ENCODE results near the gene MBTPS2.
A peak's percentile ranks its signal among the peaks of the same experiment; 100 is the strongest.
"Not testable (repeated sequence)": the region's sequence is repeated elsewhere in the genome, so short reads cannot be mapped to it uniquely, and the experiment has no call there.

The MBTPS2 gene

DNA sequence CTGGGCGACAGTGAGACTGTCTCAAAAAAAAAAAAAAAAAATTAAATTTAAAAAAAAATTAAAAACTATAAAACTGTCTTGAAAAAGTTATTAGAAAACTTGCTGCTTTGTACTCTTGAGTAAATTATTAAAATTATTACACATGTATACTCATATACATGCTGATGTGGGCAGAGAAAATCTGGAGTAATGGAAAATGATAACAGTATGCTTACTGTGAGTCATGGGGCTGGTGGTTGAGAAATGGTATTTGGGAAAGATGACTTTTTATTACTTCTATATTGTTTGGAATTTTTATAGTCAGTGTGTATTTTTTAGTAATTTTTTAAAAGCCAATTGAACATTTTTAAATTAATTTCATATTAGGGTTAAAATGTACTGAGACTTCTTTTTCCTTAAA lies 23.8 kb downstream of the MBTPS2 start:
- no peak for DNase-seq

- DNase-seq: no peak
Observed at GRCh38 chrX:21865436-21865835, 26.0 kb downstream of the MBTPS2 start.

- DNase-seq: no peak
Observed at GRCh38 chrX:21870494-21870893, 31.1 kb downstream of the MBTPS2 start.

GRCh38 chrX:21873063-21873775 lies 33.8 kb downstream of the MBTPS2 start:
- DNase-seq: no peak

DNA sequence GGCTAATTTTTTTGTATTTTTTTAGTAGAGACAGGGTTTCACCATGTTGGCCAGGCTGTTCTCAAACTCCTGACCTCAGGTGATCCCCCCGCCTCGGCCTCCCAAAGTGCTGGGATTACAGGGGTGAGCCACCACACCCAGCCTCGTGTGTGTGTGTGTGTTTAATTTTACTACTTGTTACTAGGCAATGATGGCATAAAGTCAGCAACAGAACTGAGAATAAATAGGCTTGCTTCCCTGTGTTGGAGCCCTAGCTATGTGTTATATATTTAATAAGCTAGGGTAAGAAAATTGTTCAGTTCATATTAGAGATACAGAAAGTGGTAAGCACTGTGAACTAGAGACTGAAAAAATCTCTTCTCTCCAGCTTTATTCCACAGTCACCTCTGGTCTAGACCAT lies 34.8 kb downstream of the MBTPS2 start:
- DNase-seq: not testable (repeated sequence)

- no peak for DNase-seq
Observed at GRCh38 chrX:21875013-21875412, 35.6 kb downstream of the MBTPS2 start.

DNA sequence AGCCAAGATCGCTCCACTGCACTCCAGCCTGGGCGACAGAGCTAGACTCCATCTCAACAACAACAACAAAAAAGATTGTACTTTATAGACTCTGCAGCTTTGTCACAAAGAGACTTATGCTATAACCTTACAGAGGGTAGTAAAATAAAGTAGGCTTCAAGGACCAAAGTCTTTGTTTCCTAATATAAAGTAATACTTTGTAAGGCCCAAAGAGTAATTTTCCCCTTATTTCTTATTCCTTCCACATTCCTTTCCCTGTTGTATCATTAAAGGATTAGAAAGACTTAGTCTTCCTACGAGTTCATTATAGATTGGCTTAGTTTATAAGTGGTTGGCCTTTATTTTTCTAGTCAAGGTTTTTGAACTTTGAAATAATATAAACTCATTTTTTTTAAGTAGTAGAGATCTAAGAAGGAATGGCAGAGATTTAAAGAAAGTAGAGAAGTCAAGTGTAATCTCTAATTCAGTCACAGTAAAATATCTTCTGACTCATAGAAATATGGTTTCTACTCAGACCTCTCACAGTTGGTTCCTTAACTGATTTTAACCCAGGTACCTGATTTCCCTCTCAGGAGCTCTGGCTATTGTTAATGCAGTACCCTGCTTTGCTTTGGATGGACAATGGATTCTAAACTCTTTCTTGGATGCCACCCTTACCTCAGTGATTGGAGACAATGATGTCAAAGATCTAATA lies 42.6 kb downstream of the MBTPS2 start:
- DNase-seq: no peak

DNA sequence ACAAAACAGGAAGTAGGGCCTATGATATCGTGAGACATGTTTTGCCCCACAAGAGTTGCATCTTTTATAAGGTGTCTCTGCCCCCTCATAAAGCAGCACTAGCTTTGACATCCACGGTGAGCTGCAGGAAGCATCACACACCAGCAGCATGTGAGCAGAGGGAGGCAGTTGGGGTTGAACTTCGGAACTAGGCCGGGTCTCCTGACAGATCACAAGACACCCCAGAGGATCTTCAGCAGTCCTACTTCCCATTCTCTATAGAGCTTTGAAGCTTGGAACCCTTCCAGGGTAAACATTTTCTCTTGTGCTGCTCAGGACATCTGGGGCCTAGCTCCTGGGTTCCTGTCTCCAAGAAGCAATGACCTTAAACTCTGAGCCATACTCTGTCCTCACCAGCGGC lies 43.8 kb downstream of the MBTPS2 start:
- DNase-seq: no peak

- no peak for DNase-seq
Observed at GRCh38 chrX:21885568-21885967, 46.2 kb downstream of the MBTPS2 start.

- DNase-seq: no peak
Observed at GRCh38 chrX:21905313-21905712, 65.9 kb downstream of the MBTPS2 start.

- no peak for DNase-seq
Observed at GRCh38 chrX:21905953-21906352, 66.5 kb downstream of the MBTPS2 start.

DNA sequence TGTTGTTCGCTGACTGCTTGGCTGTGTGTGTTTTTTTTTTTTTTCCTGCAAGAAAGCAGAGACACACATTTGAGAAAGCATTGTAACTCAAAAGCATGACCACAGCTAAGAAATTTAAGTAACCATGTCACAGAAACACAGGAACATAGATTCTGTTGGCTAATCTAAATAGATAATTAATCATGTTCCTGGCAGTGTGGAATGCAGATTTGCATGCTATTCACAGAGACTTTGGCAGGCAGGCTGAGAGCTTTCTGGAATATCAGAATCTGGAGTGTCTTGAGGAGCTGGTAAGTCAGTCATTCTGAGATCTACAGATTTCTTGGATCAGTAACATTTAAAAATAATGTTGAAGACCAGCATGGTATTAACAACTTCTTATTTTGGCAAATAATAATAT lies 67.8 kb downstream of the MBTPS2 start:
- DNase-seq: no peak

DNA sequence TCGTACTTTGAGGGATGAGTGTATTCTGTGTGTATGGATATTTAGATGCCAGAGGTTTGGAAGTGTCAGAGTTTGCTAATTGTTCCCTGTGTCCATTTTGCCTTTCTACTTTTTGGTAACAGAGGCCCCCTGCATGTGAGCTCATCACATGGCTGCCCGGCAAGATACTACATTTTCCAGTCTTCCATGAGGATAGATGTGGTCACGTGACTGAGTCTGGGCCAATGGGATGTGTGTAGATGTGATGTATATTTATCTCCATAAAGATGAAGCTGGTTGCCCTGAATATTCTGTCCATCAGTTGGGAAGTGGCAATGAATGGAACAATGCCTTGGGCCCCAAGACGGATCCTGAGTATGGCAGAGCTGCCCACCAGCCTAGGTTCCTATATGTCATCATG lies 72.1 kb downstream of the MBTPS2 start:
- no peak for DNase-seq

DNA sequence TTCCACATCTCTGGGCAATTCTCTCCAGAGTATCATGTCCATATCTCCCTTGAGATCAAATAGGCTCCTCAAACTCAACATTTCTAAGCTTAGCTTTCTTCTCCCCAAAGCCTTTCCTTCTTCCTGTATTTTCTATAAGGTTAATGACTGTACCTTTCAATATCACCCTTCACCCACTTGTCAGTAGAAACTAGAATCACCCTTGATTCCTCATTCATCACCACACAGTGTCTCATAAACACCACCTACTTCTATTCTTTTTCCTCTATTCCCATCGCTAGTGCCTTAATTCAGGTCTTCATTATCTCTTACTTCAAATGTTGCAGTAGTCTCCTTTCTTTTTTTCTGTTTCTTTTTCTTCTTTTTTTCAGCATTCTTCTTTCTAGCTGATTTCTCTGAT lies 72.8 kb downstream of the MBTPS2 start:
- no peak for DNase-seq

- no peak for DNase-seq
Observed at GRCh38 chrX:21912989-21913388, 73.6 kb downstream of the MBTPS2 start.

GRCh38 chrX:21926116-21926515 lies 86.7 kb downstream of the MBTPS2 start:
- DNase-seq: peak; percentile 17

DNA sequence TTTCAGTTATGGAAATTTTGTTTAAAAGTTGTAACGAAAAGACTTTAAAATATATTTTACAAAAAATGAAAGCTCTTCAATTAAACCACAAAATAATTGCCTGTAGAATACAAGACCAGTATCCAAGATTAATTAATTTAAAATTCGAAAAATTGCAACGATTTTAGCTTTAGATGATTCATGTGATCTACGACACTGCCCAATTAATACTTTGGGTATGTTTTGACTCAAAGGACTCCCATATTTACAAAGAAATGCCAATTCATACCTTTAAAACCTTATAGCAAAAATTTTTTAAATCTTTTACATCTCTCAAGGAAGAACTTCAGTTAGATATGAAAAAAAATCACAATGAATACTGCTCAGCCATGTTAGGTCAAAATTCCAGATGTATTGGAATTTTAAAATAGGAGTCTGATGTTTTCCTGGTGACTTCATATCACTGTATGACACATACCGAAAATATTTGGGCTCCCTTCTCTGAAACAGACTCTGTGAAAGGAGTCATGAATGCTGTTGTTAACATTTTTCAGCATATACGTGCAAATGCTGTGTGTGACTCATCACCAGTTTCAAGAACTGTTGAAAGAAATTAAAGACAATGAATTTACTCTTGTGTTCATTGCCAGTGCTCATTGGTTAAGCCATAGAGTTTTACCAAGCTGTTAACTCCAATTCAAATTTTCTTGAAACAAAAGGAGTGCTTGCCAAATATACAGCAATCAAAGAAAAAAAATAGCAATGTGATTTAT lies 87.3 kb downstream of the MBTPS2 start:
- DNase-seq: no peak

GRCh38 chrX:21929209-21929608 lies 89.8 kb downstream of the MBTPS2 start:
- DNase-seq: peak; percentile 21

DNA sequence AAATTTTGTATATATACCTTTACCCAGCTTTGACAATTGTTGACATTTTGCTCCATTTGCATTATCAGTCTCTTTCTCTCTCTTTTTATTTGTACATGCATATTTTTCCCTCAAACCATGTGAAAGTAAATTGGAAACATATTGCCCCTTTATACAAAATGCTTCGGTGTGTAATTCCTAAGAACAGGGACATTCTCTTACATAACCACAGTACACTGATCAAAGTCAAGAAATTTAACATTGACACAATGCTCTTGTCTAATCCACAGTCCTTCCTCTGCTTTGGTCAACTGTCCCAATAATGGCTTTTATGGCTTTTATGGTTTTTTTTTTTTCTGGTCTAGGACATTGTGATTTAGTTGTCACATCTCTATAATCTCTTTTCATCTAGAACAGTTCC lies 91.6 kb downstream of the MBTPS2 start:
- DNase-seq: no peak

GRCh38 chrX:21932292-21933002 lies 93.0 kb downstream of the MBTPS2 start:
- DNase-seq: no peak

DNA sequence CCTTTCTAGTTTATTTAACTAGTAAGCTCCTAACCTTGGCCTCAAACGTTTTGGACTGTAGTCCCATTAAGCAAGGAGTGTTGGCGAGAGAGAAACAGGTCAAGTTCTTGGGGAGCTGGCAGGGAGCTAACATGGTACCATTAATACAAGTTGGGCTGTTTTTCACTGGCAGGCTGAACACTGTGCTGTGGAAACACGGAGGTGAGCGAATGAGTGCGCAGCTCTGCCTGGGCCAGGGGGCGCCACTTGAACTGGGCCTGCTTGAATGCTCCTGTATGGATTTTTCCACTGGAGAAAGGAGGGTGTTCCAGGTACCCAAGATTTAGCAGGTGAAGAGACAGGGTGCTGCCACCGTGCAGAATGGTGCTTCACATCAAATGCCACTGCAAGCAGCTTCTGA lies 93.7 kb downstream of the MBTPS2 start:
- DNase-seq: no peak

DNA sequence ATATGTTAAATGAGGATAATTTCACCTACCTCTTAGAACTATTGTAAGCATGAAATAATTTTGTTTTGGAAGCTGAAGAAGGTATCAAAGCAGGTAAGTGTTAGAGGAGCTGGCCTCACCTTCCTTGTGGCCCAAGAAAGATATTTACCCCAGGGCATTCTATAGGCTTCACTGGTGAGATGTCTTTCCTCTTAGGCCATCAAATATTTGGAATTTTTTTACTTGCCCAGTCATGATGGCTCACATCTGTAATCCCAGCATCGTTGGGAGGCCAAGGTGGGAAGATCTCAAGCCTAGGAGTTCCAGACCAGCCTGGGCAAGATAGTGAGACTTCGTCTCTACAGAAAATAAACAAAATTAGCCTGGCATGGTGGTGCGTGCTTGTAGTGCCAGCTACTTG lies 95.0 kb downstream of the MBTPS2 start:
- DNase-seq: no peak

Data from hematopoietic multipotent progenitor cell treated with erythropoietin and hydrocortisone succinate and interleukin-3 and kit ligand, for 6 days (in vitro differentiated cells).